RWPE2 (cell line): ENCODE data around the gene TIPARP.

Experiments used
- ATAC-seq: fragments of 200-7000 bp; cut with Tn5 transposase; 3 replicates; pipeline ENCODE4 v1.9.1; 2021; ENCODE audit warnings: low read depth
- DNase-seq: peaks from one replicate; pipeline ENCODE4 v3.0.0-alpha.2; 2020; ENCODE audit warnings: low spot score
- H3K27ac ChIP-seq: fragments of 450-650 bp; 2 replicates; pipeline ENCODE4 v1.5.1; 2017; ENCODE audit warnings: mild to moderate bottlenecking; ENCODE audit not compliant: poor library complexity, severe bottlenecking
- H3K27me3 ChIP-seq: fragments of 250-450 bp; sonication (Bioruptor Pico); 2 replicates; pipeline ENCODE4 v1.5.1; 2021; ENCODE audit warnings: mild to moderate bottlenecking, moderate library complexity; ENCODE audit not compliant: insufficient read depth, poor library complexity, severe bottlenecking
- H3K36me3 ChIP-seq: fragments of 250-450 bp; sonication (Bioruptor Pico); 2 replicates; pipeline ENCODE4 v1.5.1; 2020; ENCODE audit warnings: low read depth, mild to moderate bottlenecking, moderate library complexity
- H3K4me1 ChIP-seq: fragments of 250-450 bp; sonication (Bioruptor Pico); 2 replicates; pipeline ENCODE4 v1.5.1; 2021; ENCODE audit warnings: mild to moderate bottlenecking, moderate library complexity; ENCODE audit not compliant: insufficient read depth, poor library complexity, severe bottlenecking
- H3K4me3 ChIP-seq: fragments of 250-450 bp; sonication (Bioruptor Pico); 2 replicates; pipeline ENCODE4 v1.5.1; 2021; ENCODE audit warnings: mild to moderate bottlenecking, moderate library complexity; ENCODE audit not compliant: severe bottlenecking
- H3K9me3 ChIP-seq: fragments of 250-450 bp; sonication (Bioruptor Pico); 2 replicates; pipeline ENCODE4 v1.5.1; 2021; ENCODE audit warnings: mild to moderate bottlenecking, moderate library complexity; ENCODE audit not compliant: severe bottlenecking
- CTCF ChIP-seq: fragments of 450-650 bp; IDR thresholded peaks from one replicate; pipeline ENCODE4 v1.5.1; 2017; ENCODE audit warnings: mild to moderate bottlenecking, moderate library complexity; ENCODE audit not compliant: poor library complexity, severe bottlenecking

TIPARP gene

GRCh38 chr3:156655819-156656550, 18.4 kb upstream of the TIPARP start:
- H3K9me3 ChIP-seq = no peaks in the 10 kb centered on the region
- DNase-seq (no peak), ATAC-seq (no peak)
- no peak overlapping the region for H3K4me3 ChIP-seq
- no peaks in the 10 kb centered on the region for H3K4me1 ChIP-seq
- no peaks in the 10 kb centered on the region for H3K36me3 ChIP-seq
- H3K27ac ChIP-seq = no peak overlapping the region
- TF ChIP-seq CTCF = no peak
- no peaks in the 10 kb centered on the region for H3K27me3 ChIP-seq

- H3K9me3 ChIP-seq = no peaks in the 10 kb centered on the region
- H3K27me3 ChIP-seq = no peaks in the 10 kb centered on the region
- TF ChIP-seq CTCF = no peak
Observed at GRCh38 chr3:156657440-156657839, 16.9 kb upstream of the TIPARP start.

GRCh38 chr3:156657862-156658731, 16.3 kb upstream of the TIPARP start:
- Histone ChIP-seq H3K27ac (no peak overlapping the region), H3K27me3 (no peaks in the 10 kb centered on the region), H3K4me1 (no peaks in the 10 kb centered on the region), H3K4me3 (no peak overlapping the region), H3K9me3 (no peaks in the 10 kb centered on the region), H3K36me3 (no peaks in the 10 kb centered on the region)
- ATAC-seq (no peak), DNase-seq (no peak)
- no peak for TF ChIP-seq CTCF

More at GRCh38 chr3:156657440-156657839, 16.9 kb upstream of the TIPARP start:
- Histone ChIP-seq H3K4me1 (no peaks in the 10 kb centered on the region), H3K36me3 (no peaks in the 10 kb centered on the region), H3K27ac (no peak overlapping the region), H3K4me3 (no peak overlapping the region)
- ATAC-seq (no peak), DNase-seq (no peak)

- no peak for TF ChIP-seq CTCF
- no peak for ATAC-seq
- H3K36me3 ChIP-seq = no peaks in the 10 kb centered on the region
- no peaks in the 10 kb centered on the region for H3K4me1 ChIP-seq
- no peak overlapping the region for H3K4me3 ChIP-seq
- no peak for DNase-seq
- no peaks in the 10 kb centered on the region for H3K27me3 ChIP-seq
- no peak overlapping the region for H3K27ac ChIP-seq
- H3K9me3 ChIP-seq = no peaks in the 10 kb centered on the region
Observed at GRCh38 chr3:156658732-156659090, 15.7 kb upstream of the TIPARP start.
